SK-N-SH (cell line): ENCODE measurements around the gene RNF217. TPM values are rescaled to one million over a fixed set of nuclear protein-coding genes. Genes with fewer than 3 reads are reported as not detected.
"Not testable (repeated sequence)": the region's sequence is repeated elsewhere in the genome, so short reads cannot be mapped to it uniquely, and the experiment has no call there.

Source experiments
- CTCF ChIA-PET: fragments of 300-600, 350-600 bp; formaldehyde crosslinking; extraction: SDS; loops from one replicate; lab custom pipeline; 2021; lab: Yijun Ruan, JAX
- POLR2A ChIA-PET: fragments of 350-600 bp; sonication (Branson Sonifier 250); formaldehyde crosslinking; extraction: SDS; loops from one replicate; lab custom pipeline; 2020; ENCODE audit warnings: antibody characterized with exemption, inconsistent platforms; lab: Yijun Ruan, JAX
- DNase-seq: peaks from one replicate; pipeline ENCODE4 v3.0.0; 2012
- H2AFZ ChIP-seq: fragments of 200-600 bp; sonication (generic); 2 replicates; pipeline ENCODE4 v1.8.1; 2016; ENCODE audit warnings: antibody characterized with exemption, mild to moderate bottlenecking, low read depth
- H3F3A ChIP-seq: fragments of 200-600 bp; sonication (generic); replicated peaks from 2 replicates; pipeline ENCODE3; 2016; ENCODE audit warnings: antibody characterized with exemption, mild to moderate bottlenecking; ENCODE audit not compliant: insufficient read depth
- H3K27ac ChIP-seq, 2 experiments: fragments of 200-500 bp in 1 of 2; fragments of 200-600 bp in 1 of 2; sonication (Bioruptor generic) in 1 of 2; sonication (generic), shearing (Covaris generic) in 1 of 2; 2 replicates each; pipeline versions ENCODE4 v1.5.1 to v1.6.1; 2014 to 2016; ENCODE audit warnings: low read depth in 2 of 2, inconsistent platforms in 1 of 2, low read length in 1 of 2, mild to moderate bottlenecking in 1 of 2, mixed read lengths in 1 of 2
- H3K27me3 ChIP-seq: fragments of 200-600 bp; sonication (generic), shearing (Covaris generic); 2 replicates; pipeline ENCODE4 v1.6.1; 2016; ENCODE audit warnings: mixed run types; ENCODE audit not compliant: insufficient read depth
- H3K36me3 ChIP-seq, 2 experiments: fragments of 200-500 bp in 1 of 2; fragments of 200-600 bp in 1 of 2; sonication (Bioruptor generic) in 1 of 2; sonication (generic) in 1 of 2; replicated peaks in 1 of 2; 2 replicates each; pipeline versions ENCODE3 to v1.5.1; 2014 to 2016; ENCODE audit warnings: low read length in 1 of 2, mild to moderate bottlenecking in 1 of 2; ENCODE audit not compliant: insufficient read depth in 2 of 2, control insufficient read depth in 1 of 2
- H3K4me1 ChIP-seq, 2 experiments: fragments of 200-500 bp in 1 of 2; fragments of 200-600 bp in 1 of 2; sonication (Bioruptor generic) in 1 of 2; sonication (generic), shearing (Covaris generic) in 1 of 2; 2 replicates each; pipeline versions ENCODE4 v1.5.1 to v1.6.1; 2014 to 2016; ENCODE audit warnings: low read depth in 1 of 2, low read length in 1 of 2, mixed run types in 1 of 2; ENCODE audit not compliant: insufficient read depth in 2 of 2, control insufficient read depth in 1 of 2
- H3K4me2 ChIP-seq: fragments of 200-600 bp; sonication (generic), shearing (Covaris generic); 2 replicates; pipeline ENCODE4 v1.6.1; 2017; ENCODE audit warnings: mixed run types
- H3K4me3 ChIP-seq, 2 experiments: fragments of 200-500 bp in 1 of 2; fragments of 200-600 bp in 1 of 2; sonication (Bioruptor generic) in 1 of 2; sonication (generic), shearing (Covaris generic) in 1 of 2; 2 replicates each; pipeline versions ENCODE4 v1.5.1 to v1.8.1; 2014 to 2016; ENCODE audit warnings: low read depth in 2 of 2, inconsistent platforms in 1 of 2, low read length in 1 of 2, mild to moderate bottlenecking in 1 of 2, mixed read lengths in 1 of 2, moderate library complexity in 1 of 2
- H3K79me2 ChIP-seq: fragments of 200-600 bp; sonication (generic); 2 replicates; pipeline ENCODE4 v1.8.1; 2017; ENCODE audit warnings: mild to moderate bottlenecking; ENCODE audit not compliant: insufficient read depth
- H3K9ac ChIP-seq: fragments of 200-600 bp; sonication (generic); 2 replicates; pipeline ENCODE4 v1.6.1; 2017; ENCODE audit warnings: mixed run types
- H3K9me2 ChIP-seq: fragments of 200-600 bp; sonication (generic); 2 replicates; pipeline ENCODE4 v1.6.1; 2017; ENCODE audit warnings: mixed run types
- H3K9me3 ChIP-seq: fragments of 200-600 bp; sonication (generic); 2 replicates; pipeline ENCODE4 v1.6.1; 2017; ENCODE audit warnings: mixed run types, mild to moderate bottlenecking, moderate library complexity
- H4K20me1 ChIP-seq: fragments of 200-600 bp; sonication (generic); 2 replicates; pipeline ENCODE4 v1.6.1; 2017; ENCODE audit warnings: mild to moderate bottlenecking, mixed run types; ENCODE audit not compliant: insufficient read depth
- FOXM1 ChIP-seq: IDR thresholded peaks from 2 replicates; pipeline ENCODE4 v1.4.0; 2012; ENCODE audit warnings: low read depth, mild to moderate bottlenecking
- GABPA ChIP-seq: IDR thresholded peaks from 2 replicates; pipeline ENCODE4 v1.4.0; 2012; ENCODE audit warnings: low read depth, mild to moderate bottlenecking
- MEF2A ChIP-seq: IDR thresholded peaks from 2 replicates; pipeline ENCODE4 v1.4.0; 2012; ENCODE audit warnings: low read depth, borderline replicate concordance
- MXI1 ChIP-seq: IDR thresholded peaks from 2 replicates; pipeline ENCODE4 v1.6.1; 2012; ENCODE audit warnings: mild to moderate bottlenecking, low read depth, low read length, improper control_type of control experiment
- NRF1 ChIP-seq: IDR thresholded peaks from 2 replicates; pipeline ENCODE4 v1.6.1; 2012; ENCODE audit warnings: low read depth, mild to moderate bottlenecking, low read length
- RFX5 ChIP-seq: IDR thresholded peaks from 2 replicates; pipeline ENCODE4 v1.6.1; 2012; ENCODE audit warnings: mild to moderate bottlenecking, improper control_type of control experiment, low read length
- SIN3A ChIP-seq: IDR thresholded peaks from 2 replicates; pipeline ENCODE4 v1.6.1; 2012; ENCODE audit warnings: low read depth, mild to moderate bottlenecking, low read length, moderate library complexity, borderline replicate concordance
- TEAD4 ChIP-seq: IDR thresholded peaks from 2 replicates; pipeline ENCODE4 v1.4.0; 2012; ENCODE audit warnings: mild to moderate bottlenecking, borderline replicate concordance; ENCODE audit not compliant: insufficient read depth
- WGBS: methylation state at CpG from one replicate; pipeline ENCODE4 v1.1.6; 2017; ENCODE audit warnings: low lambda C conversion rate; 5-methylcytosine and 5-hydroxymethylcytosine counted together
- polyA plus RNA-seq, 3 experiments: library from polyadenylated mRNA; depleted of rRNA; stranded (reverse); fragments of >200 nt; gene quantifications; 2 replicates each; pipeline ENCODE4 v1.2.3, GENCODE V29; 2012
- TF ChIP-seq, protein P1 (sequence below): IDR thresholded peaks from 2 replicates; pipeline ENCODE4 v1.4.0; 2012; ENCODE audit warnings: low read depth
- TF ChIP-seq, protein P2 (sequence below): IDR thresholded peaks from 2 replicates; pipeline ENCODE4 v1.4.0; 2012; ENCODE audit warnings: low read depth, borderline replicate concordance
- TF ChIP-seq, protein P3 (sequence below): IDR thresholded peaks from 2 replicates; pipeline ENCODE4; 2012
- TF ChIP-seq, protein P4 (sequence below): fragments of 200-600 bp; sonication (generic); IDR thresholded peaks from 2 replicates; pipeline ENCODE4 v1.6.1; 2017; ENCODE audit warnings: antibody characterized with exemption, mild to moderate bottlenecking, moderate library complexity
- TF ChIP-seq, protein P5 (sequence below): IDR thresholded peaks from 2 replicates; pipeline ENCODE4 v1.4.0; 2012; ENCODE audit warnings: low read depth, borderline replicate concordance

Gene RNF217
- polyA plus RNA-seq, 1 of the 3 experiments (the other 2 are of a cell fraction) = 0.28 TPM

DNA sequence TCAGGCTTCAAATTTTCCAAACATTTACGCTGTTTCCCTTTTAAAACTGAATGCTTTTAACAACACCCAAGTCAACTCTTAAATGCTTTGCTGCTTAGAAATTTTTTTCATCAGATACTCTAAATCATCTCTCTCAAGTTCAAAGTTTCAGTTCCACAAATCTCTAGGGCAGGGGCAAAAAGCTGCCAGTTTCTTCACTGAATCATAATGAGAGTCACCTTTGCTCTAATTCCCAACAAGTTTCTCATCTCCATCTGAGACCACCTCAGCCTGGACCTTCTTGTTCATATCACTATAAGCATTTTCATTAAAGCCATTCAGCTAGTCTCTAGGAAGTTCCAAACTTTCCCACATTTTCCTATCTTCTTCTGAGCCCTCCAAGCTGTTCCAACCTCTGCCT, 69.1 kb downstream of the RNF217 start:
- H2AFZ ChIP-seq = no peak overlapping the region
- H3K4me2 ChIP-seq = no peak overlapping the region
- H3F3A ChIP-seq = no peaks in the 10 kb centered on the region
- no peak overlapping the region for H3K4me3 ChIP-seq
- WGBS = 27% methylated on average over 1 of the region's 1 CpG
- H3K79me2 ChIP-seq = no peaks in the 10 kb centered on the region
- TF ChIP-seq, protein P1, sequence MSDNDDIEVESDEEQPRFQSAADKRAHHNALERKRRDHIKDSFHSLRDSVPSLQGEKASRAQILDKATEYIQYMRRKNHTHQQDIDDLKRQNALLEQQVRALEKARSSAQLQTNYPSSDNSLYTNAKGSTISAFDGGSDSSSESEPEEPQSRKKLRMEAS = no peak
- TF ChIP-seq SIN3A = no peak
- no peak for TF ChIP-seq NRF1
- TF ChIP-seq RFX5 = no peak
- no peak for TF ChIP-seq GABPA
- TF ChIP-seq, protein P2, sequence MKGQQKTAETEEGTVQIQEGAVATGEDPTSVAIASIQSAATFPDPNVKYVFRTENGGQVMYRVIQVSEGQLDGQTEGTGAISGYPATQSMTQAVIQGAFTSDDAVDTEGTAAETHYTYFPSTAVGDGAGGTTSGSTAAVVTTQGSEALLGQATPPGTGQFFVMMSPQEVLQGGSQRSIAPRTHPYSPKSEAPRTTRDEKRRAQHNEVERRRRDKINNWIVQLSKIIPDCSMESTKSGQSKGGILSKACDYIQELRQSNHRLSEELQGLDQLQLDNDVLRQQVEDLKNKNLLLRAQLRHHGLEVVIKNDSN = no peak
- TF ChIP-seq, protein P3, sequence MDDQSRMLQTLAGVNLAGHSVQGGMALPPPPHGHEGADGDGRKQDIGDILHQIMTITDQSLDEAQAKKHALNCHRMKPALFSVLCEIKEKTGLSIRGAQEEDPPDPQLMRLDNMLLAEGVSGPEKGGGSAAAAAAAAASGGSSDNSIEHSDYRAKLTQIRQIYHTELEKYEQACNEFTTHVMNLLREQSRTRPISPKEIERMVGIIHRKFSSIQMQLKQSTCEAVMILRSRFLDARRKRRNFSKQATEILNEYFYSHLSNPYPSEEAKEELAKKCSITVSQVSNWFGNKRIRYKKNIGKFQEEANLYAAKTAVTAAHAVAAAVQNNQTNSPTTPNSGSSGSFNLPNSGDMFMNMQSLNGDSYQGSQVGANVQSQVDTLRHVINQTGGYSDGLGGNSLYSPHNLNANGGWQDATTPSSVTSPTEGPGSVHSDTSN = no peak
- no peak for TF ChIP-seq MEF2A
- TF ChIP-seq, protein P4, sequence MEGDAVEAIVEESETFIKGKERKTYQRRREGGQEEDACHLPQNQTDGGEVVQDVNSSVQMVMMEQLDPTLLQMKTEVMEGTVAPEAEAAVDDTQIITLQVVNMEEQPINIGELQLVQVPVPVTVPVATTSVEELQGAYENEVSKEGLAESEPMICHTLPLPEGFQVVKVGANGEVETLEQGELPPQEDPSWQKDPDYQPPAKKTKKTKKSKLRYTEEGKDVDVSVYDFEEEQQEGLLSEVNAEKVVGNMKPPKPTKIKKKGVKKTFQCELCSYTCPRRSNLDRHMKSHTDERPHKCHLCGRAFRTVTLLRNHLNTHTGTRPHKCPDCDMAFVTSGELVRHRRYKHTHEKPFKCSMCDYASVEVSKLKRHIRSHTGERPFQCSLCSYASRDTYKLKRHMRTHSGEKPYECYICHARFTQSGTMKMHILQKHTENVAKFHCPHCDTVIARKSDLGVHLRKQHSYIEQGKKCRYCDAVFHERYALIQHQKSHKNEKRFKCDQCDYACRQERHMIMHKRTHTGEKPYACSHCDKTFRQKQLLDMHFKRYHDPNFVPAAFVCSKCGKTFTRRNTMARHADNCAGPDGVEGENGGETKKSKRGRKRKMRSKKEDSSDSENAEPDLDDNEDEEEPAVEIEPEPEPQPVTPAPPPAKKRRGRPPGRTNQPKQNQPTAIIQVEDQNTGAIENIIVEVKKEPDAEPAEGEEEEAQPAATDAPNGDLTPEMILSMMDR = no peak
- TF ChIP-seq, protein P5, sequence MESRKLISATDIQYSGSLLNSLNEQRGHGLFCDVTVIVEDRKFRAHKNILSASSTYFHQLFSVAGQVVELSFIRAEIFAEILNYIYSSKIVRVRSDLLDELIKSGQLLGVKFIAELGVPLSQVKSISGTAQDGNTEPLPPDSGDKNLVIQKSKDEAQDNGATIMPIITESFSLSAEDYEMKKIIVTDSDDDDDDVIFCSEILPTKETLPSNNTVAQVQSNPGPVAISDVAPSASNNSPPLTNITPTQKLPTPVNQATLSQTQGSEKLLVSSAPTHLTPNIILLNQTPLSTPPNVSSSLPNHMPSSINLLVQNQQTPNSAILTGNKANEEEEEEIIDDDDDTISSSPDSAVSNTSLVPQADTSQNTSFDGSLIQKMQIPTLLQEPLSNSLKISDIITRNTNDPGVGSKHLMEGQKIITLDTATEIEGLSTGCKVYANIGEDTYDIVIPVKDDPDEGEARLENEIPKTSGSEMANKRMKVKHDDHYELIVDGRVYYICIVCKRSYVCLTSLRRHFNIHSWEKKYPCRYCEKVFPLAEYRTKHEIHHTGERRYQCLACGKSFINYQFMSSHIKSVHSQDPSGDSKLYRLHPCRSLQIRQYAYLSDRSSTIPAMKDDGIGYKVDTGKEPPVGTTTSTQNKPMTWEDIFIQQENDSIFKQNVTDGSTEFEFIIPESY = no peak
- no peak for TF ChIP-seq TEAD4
- no peak for TF ChIP-seq MXI1
- no peak for TF ChIP-seq FOXM1
- H3K9me2 ChIP-seq = no peaks in the 10 kb centered on the region
- no peaks in the 10 kb centered on the region for H3K27me3 ChIP-seq
- POLR2A ChIA-PET = no interaction called here
- CTCF ChIA-PET = no interaction called here
- DNase-seq = no peak
- no peaks in the 10 kb centered on the region for H3K9me3 ChIP-seq
- no peaks in the 10 kb centered on the region for H3K4me1 ChIP-seq
- no peaks in the 10 kb centered on the region for H3K36me3 ChIP-seq
- no peak overlapping the region for H3K9ac ChIP-seq
- H4K20me1 ChIP-seq = no peaks in the 10 kb centered on the region
- no peak overlapping the region for H3K27ac ChIP-seq

DNA sequence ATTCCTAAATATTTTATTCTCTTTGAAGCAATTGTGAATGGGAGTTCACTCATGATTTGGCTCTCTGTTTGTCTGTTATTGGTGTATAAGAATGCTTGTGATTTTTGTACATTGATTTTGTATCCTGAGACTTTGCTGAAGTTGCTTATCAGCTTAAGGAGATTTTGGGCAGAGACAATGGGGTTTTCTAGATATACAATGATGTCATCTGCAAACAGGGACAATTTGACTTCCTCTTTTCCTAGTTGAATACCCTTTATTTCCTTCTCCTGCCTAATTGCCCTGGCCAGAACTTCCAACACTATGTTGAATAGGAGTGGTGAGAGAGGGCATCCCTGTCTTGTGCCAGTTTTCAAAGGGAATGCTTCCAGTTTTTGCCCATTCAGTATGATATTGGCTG, 72.7 kb downstream of the RNF217 start:
- H2AFZ ChIP-seq, H3K9ac ChIP-seq, H3K79me2 ChIP-seq, DNase-seq, H3K9me3 ChIP-seq, H3K4me2 ChIP-seq, H3F3A ChIP-seq, H3K9me2 ChIP-seq, H4K20me1 ChIP-seq, H3K27ac ChIP-seq, H3K36me3 ChIP-seq, H3K27me3 ChIP-seq, H3K4me3 ChIP-seq, H3K4me1 ChIP-seq, CTCF ChIA-PET, POLR2A ChIA-PET: not testable (repeated sequence)

DNA sequence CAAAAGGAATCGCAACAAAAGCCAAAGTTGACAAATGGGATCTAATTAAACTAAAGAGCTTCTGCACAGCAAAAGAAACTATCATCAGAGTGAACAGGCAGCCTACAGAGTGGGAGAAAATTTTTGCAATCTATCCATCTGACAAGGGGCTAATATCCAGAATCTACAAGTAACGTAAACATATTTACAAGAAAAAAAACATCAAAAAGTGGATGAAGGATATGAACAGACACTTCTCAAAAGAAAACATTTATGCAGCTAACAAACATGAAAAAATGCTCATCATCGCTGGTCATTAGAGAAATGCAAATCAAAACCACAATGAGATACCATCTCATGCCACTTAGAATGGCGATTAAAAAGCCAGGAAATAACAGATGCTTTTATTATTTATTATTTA, 74.2 kb downstream of the RNF217 start:
- CTCF ChIA-PET, H3K27me3 ChIP-seq: not testable (repeated sequence)

More for the DNA sequence above, 74.2 kb downstream of the RNF217 start:
- H3K79me2 ChIP-seq, H2AFZ ChIP-seq, H3K9ac ChIP-seq, H3K9me2 ChIP-seq, H3K4me2 ChIP-seq, H3K9me3 ChIP-seq, H3K36me3 ChIP-seq, POLR2A ChIA-PET, H3K4me1 ChIP-seq, H3F3A ChIP-seq, DNase-seq, H3K4me3 ChIP-seq, H4K20me1 ChIP-seq, H3K27ac ChIP-seq: not testable (repeated sequence)
- 23% methylated on average over 4 of the region's 4 CpGs for WGBS
